ENCODE results near the gene ZNF490.
A peak's percentile ranks its signal among the peaks of the same experiment; 100 is the strongest.
"Not testable (repeated sequence)": the region's sequence is repeated elsewhere in the genome, so short reads cannot be mapped to it uniquely, and the experiment has no call there.

Gene ZNF490

DNA sequence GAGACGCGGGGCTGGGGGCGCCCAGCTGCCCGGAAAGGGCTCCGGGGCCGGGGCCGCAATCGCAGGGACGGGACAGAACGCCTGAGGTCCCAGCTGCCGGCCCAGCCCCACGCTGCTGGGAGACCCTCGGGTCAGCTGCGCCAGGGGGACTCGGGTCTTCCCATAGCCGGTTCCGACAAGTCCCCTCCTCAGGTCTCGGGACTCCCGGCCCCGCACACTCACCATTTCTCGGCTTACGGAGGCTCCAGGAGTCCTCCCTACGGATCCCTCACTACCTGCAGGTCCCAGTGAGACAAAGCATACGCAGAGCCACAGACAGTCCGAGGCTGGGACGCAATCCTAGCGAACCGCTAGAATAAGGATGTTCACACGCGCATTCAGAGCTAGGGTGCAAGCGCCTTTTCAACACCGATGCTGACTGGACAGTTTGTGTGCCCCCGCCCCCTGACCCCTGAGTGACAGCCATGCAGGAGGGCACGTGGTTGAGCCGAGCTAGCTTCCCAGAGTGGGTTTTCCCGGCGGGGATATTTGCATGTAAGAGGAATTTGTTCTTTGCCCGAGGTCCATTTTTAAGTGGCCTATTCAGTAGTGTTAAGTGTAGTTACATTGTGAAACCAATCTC lies 13.6 kb downstream of the ZNF490 start:
- no peak for DNase-seq
- TF ChIP-seq POLR2A (IDR thresholded peaks at IDR 0.05; ENCODE audit: low read length) = no peak
- TF ChIP-seq GATA1 (IDR thresholded peaks at IDR 0.05; ENCODE audit: low read depth, low read length) = no peak

DNA sequence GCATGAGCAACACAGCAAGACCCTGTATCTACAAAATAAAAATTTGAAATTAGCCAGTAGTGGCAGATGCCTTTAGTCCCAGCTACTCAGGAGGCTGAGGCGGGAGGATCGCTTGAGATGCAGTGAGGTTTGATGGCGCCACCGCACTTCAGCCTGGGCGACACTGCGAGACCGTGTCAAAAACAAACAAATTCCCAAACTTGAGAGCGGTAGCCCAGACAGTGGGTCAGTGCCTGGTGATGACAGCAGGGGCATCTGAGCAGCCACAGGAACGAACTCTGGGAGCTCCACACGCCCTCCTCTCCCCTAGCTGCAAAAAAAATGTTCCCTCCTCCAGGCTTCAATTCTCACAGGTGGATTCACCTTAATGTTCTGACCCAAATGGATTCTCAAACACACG lies 14.1 kb downstream of the ZNF490 start:
- TF ChIP-seq GATA1 (IDR thresholded peaks at IDR 0.05; ENCODE audit: low read depth, low read length) (no peak), POLR2A (IDR thresholded peaks at IDR 0.05; ENCODE audit: low read length) (no peak)
- DNase-seq = no peak

DNA sequence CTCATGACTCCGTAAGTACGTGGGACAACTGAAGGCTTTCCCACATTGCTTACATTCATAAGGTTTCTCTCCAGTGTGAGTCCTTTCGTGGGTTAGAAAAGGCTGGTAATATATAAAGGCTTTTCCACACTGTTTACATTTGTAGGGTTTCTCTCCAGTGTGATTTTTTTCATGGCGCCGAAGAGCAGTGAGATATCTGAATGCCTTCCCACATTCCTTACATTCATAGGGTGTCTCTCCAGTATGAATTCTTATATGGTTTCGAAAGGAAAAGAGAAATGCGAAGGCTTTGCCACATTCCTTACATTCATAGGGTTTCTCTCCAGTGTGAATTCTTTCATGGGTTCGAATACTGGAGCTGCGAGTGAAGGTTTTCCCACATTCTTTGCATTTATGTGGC lies 29.5 kb downstream of the ZNF490 start:
- no peak for TF ChIP-seq GATA1 (IDR thresholded peaks at IDR 0.05; ENCODE audit: low read depth, low read length)
- TF ChIP-seq POLR2A (IDR thresholded peaks at IDR 0.05; ENCODE audit: low read length) = no peak
- no peak for DNase-seq

DNA sequence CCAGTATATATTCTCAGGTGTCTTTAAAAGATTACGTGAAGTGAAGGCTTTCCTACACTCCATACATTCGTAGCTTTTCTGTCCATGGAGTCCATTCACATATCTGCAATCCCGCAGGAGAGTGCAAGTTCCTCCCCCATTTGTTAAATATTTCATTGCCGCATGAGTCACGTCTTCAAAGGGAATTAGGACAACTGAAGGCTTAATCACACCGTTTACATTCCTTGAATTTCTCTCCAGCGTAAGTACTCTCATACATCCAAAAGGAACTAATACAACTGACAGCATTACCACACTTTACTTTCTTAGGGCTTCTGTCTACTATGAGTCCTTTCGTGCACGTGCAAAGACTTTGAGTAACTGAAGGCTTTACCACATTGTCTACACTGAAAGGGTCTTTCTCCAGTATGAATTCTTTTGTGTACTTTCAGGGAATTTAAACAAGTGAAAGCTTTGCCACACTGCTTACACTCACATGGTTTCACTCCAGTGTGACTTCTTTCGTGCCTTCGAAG lies 30.4 kb downstream of the ZNF490 start:
- no peak for TF ChIP-seq POLR2A (IDR thresholded peaks at IDR 0.05; ENCODE audit: low read length)
- no peak for TF ChIP-seq GATA1 (IDR thresholded peaks at IDR 0.05; ENCODE audit: low read depth, low read length)

DNA sequence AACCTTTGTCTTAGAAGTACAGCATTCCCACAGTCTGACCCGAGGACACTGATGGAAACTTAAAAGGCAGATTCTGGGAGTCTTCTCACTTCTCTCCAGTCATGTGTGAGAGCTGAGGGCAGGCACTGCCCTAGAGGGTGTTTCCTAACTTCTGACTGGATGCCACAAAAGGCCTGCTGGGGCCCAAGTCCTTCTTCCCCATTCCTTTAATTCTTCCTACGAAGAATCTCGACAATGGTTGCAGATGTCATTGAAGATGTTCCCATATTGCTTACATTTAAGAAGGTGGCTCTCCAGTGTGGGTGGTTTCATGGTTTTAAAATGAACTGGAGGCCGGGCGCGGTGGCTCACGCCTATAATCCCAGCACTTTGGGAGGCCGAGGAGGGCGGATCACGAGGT lies 32.0 kb downstream of the ZNF490 start:
- TF ChIP-seq POLR2A (IDR thresholded peaks at IDR 0.05; ENCODE audit: low read length) (no peak), GATA1 (IDR thresholded peaks at IDR 0.05; ENCODE audit: low read depth, low read length) (no peak)
- no peak for DNase-seq

More for the DNA sequence above, 30.4 kb downstream of the ZNF490 start:
- DNase-seq = no peak

DNA sequence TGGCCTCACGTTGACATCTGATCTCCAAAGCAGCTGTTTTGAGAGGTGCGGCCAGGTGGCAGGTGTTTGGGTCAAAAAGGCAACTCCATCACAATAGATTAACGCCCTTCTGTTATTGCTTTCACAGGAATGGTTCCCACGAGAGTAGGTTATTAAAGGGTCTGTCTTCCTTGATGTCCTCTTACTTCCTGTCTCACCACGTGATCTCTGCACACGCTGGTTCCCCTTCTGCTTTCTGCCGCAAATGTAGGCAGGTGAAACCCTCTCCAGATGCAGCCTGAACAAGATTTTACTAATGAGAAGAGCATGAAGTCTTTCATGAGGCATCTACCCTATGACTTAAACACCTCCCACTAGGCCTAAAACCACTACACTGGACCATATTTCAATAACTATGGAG lies 36.6 kb downstream of the ZNF490 start:
- no peak for DNase-seq
- TF ChIP-seq GATA1 (IDR thresholded peaks at IDR 0.05; ENCODE audit: low read depth, low read length) (no peak), POLR2A (IDR thresholded peaks at IDR 0.05; ENCODE audit: low read length) (no peak)

DNA sequence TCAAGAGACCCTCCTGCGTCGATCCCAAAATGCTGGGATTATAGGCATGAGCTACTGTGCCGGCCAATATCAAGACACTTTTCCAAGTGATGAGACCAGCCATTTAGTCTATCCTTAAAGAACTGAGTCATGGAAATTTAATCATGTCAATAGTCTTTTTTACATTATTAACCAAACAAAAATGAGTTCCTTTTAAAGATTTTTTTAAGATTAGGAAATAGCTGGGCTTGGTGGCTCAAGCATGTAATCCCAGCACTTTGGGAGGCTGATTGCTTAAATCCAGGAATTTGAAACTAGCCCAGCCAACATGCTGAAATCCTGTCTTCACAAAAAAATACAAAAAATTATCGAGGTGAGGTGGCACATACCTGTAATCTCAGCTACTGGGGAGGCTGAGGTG lies 42.7 kb downstream of the ZNF490 start:
- DNase-seq = no peak
- TF ChIP-seq POLR2A (IDR thresholded peaks at IDR 0.05; ENCODE audit: low read length) = no peak
- TF ChIP-seq GATA1 (IDR thresholded peaks at IDR 0.05; ENCODE audit: low read depth, low read length) = no peak

DNA sequence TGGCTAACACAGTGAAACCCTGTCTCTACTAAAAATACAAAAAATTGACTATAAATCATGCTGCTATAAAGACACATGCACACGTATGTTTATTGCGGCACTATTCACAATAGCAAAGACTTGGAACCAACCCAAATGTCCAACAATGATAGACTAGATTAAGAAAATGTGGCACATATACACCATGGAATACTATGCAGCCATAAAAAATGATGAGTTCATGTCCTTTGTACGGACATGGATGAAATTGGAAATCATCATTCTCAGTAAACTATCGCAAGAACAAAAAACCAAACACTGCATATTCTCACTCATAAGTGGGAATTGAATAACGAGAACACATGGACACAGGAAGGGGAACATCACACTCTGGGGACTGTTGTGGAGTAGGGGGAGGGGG lies 44.2 kb downstream of the ZNF490 start:
- not testable (repeated sequence) for DNase-seq

DNA sequence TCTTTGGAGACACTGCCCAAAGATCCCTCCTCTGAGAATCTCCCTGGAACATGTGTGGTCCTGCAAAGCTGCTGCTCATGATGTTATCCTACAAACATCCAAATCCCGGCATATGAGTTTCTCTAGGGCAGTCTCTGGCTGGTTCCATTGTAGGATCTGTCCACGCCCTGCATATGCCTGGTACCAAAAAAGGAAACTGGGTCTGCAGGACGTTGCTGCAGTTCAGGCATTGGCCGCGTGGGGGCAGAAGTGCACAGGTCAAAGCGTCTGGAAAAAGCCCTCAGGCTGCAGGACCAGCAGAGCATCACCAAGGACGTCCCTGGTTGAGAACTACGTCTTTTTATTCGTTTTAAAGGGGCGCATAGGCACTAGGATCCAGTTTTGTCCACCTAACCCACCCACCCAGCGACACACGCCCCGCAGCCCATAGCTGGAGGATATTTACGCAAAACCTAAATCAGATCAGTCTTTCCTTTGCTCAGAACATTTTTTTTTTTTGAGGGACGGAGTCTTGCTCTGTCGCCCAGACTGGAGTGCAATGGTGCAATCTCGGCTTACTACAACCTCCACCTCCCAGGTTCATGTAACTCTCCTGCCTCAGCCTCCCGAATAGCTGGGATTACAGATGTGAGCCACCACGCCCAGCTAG lies 46.5 kb downstream of the ZNF490 start:
- peak; percentile 81 to 90 for DNase-seq

DNA sequence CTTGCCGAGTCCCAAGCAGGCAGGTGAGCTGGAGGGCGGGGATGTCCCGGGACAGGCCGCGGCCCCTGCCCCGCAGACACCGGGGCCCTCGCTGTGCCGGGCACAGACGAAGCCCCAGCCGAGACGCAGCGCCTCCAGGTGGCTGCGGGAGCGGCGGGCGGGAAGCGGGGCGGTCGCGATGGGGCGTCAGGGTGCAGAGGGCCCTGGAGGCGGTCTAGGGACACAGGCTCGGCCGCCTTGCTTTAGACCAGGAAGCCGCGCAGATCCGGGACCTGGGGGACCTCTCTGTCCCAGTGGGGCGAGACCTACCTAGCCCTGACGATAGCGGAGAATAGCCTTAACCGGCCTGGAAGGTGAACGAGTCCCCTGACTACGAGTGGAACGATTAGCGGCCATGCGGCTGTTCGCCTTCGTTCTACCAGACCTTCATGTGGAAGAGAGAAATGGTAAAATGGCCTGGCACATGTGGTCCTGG lies 55.1 kb downstream of the ZNF490 start:
- DNase-seq = no peak
- TF ChIP-seq GATA1 (IDR thresholded peaks at IDR 0.05; ENCODE audit: low read depth, low read length) (no peak), POLR2A (IDR thresholded peaks at IDR 0.05; ENCODE audit: low read length) (no peak)

More for the DNA sequence above, 46.5 kb downstream of the ZNF490 start:
- TF ChIP-seq GATA1 (IDR thresholded peaks at IDR 0.05; ENCODE audit: low read depth, low read length) (no peak), POLR2A (IDR thresholded peaks at IDR 0.05; ENCODE audit: low read length) (no peak)

DNA sequence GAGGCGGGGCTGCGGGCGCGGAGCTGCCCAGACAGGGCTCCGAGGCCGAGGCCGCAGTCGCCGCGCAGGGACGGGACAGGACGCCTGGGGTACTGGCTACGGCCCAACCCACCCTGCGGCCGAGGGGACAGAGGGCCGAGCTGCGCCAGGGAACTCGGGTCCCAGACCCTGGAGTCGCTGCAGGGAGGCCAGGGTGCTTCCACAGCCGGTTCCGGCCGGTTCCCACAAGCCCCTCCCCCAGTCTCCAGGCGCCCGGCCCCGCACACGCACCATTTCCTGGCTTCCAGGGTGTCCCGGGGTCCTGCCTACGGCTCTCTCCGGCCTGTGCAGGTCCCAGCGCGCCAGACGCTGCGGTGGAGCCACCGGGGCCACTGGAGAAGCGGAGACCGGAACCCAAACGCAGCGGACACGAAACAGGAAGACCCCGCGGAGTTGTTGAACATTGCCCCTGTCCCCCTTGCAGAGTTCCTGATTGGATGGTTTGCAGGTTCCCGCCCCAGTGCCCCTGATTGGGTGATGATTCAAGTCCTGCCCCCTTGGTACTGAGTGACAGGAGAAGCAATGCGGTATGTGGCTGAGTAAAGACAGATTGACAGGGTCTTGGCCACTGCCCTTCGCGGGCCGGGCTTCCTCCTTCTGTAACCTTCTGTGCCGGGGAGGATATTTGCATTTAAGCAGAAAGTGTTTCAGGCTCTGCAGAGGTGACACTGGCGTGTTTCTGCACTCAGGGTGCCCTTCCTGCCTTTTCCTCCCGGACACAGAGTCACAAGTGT lies 59.4 kb downstream of the ZNF490 start, which contains the start of gene ZNF564:
Gene ZNF564, minus strand, starts transcription at position 423 of the 773 bp plus-strand sequence. Its CDS starts 150 bp downstream, at position 273.
- TF ChIP-seq GATA1 (IDR thresholded peaks at IDR 0.05; ENCODE audit: low read depth, low read length) (no peak), POLR2A (IDR thresholded peaks at IDR 0.05; ENCODE audit: low read length) (peak; percentile 87)
- DNase-seq = peak; percentile 96 to 98

DNA sequence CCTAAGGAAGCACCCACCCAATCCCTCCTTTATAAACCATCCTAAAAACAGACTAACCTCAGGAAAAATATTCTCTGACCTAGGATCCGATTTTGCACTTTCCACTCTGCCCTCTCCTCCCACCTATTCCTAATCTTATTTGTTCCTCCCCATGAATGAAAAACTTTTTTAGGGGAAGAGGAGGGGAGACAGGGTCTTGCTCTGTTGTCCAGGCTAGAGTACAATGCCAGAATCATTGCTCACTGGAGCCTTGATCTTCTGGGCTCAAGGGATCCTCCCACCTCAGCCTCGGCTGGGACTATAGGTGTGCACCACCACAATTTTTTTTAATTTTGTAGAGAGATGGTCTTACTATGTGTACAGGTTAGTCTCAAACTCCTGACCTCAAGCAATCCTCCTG lies 63.7 kb downstream of the ZNF490 start:
- TF ChIP-seq GATA1 (IDR thresholded peaks at IDR 0.05; ENCODE audit: low read depth, low read length) (no peak), POLR2A (IDR thresholded peaks at IDR 0.05; ENCODE audit: low read length) (no peak)
- DNase-seq = no peak

DNA sequence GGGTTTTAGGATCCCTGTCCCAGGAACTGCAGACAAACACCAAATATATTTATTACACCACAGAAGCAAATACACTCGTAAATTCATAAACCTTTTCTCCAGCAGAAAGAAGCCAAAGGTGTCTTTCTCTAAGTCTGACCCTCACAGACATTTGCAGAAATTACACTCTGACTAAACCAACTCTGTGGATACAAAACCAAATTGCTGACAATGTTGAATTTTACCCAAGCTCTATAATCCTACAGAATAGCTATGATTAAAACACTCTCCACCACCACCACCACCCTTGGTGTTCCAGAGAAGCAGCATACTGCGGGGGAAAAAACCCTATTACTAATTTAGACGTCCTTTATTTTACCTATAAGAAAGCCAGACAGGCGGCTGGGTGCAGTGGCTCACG lies 64.5 kb downstream of the ZNF490 start:
- no peak for TF ChIP-seq GATA1 (IDR thresholded peaks at IDR 0.05; ENCODE audit: low read depth, low read length)
- TF ChIP-seq POLR2A (IDR thresholded peaks at IDR 0.05; ENCODE audit: low read length) = no peak
- DNase-seq = no peak

DNA sequence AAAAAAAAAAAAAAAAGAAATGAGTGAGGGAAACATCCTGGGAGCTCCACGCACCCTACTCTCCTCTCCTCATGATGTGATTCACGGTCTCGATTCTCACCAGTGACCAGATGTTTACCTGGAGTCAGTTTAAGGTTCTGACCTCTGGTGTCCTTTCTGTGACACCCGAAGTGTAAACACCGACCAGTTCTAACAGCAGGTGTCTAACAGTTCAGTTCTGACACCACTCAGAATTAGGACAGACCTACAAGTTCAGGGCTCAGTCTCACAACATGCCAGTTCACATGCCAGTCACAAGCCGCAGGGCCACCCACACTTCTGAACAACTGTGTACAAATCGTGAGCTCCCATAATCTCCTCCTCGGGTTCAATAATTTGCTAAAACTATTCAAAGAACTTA lies 65.3 kb downstream of the ZNF490 start:
- no peak for DNase-seq
- TF ChIP-seq GATA1 (IDR thresholded peaks at IDR 0.05; ENCODE audit: low read depth, low read length) (no peak), POLR2A (IDR thresholded peaks at IDR 0.05; ENCODE audit: low read length) (no peak)

All from erythroblast (primary cell).